ENCODE measurements around the gene HTR7. TPM values are rescaled to one million over a fixed set of nuclear protein-coding genes. Genes with fewer than 3 reads are reported as not detected.
"Not testable (repeated sequence)": the region's sequence is repeated elsewhere in the genome, so short reads cannot be mapped to it uniquely, and the experiment has no call there.

The HTR7 gene
- total RNA-seq, 1 donor, result 9.8 TPM

- Histone ChIP-seq H3K36me3 (ENCODE audit: insufficient read depth, low read length) (no peaks in the 10 kb centered on the region), H3K4me3 (ENCODE audit: insufficient read depth, low read length) (no peak overlapping the region), H4K20me1 (ENCODE audit: insufficient read depth, low read length) (no peaks in the 10 kb centered on the region), H3K79me2 (ENCODE audit: insufficient read depth, low read length) (no peaks in the 10 kb centered on the region), H3K27me3 (ENCODE audit: insufficient read depth, low read length) (no peaks in the 10 kb centered on the region), H3K4me2 (ENCODE audit: insufficient read depth, low read length) (no peak overlapping the region), H3K9me3 (ENCODE audit: low read depth, low read length) (no peaks in the 10 kb centered on the region), H3K4me1 (ENCODE audit: insufficient read depth, low read length) (no peaks in the 10 kb centered on the region), H3K27ac (ENCODE audit: low read depth, low read length) (no peak overlapping the region), H2AFZ (ENCODE audit: low read length) (no peak overlapping the region)
- no peak for DNase-seq (ENCODE audit: insufficient read length, low spot score, missing footprints)
- TF ChIP-seq, protein P1, sequence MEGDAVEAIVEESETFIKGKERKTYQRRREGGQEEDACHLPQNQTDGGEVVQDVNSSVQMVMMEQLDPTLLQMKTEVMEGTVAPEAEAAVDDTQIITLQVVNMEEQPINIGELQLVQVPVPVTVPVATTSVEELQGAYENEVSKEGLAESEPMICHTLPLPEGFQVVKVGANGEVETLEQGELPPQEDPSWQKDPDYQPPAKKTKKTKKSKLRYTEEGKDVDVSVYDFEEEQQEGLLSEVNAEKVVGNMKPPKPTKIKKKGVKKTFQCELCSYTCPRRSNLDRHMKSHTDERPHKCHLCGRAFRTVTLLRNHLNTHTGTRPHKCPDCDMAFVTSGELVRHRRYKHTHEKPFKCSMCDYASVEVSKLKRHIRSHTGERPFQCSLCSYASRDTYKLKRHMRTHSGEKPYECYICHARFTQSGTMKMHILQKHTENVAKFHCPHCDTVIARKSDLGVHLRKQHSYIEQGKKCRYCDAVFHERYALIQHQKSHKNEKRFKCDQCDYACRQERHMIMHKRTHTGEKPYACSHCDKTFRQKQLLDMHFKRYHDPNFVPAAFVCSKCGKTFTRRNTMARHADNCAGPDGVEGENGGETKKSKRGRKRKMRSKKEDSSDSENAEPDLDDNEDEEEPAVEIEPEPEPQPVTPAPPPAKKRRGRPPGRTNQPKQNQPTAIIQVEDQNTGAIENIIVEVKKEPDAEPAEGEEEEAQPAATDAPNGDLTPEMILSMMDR (IDR thresholded peaks at IDR 0.05; ENCODE audit: extremely low read depth, low read depth, low read length), result no peak
Observed at GRCh38 chr10:90813594-90814365, 44.1 kb downstream of the HTR7 start.

DNA sequence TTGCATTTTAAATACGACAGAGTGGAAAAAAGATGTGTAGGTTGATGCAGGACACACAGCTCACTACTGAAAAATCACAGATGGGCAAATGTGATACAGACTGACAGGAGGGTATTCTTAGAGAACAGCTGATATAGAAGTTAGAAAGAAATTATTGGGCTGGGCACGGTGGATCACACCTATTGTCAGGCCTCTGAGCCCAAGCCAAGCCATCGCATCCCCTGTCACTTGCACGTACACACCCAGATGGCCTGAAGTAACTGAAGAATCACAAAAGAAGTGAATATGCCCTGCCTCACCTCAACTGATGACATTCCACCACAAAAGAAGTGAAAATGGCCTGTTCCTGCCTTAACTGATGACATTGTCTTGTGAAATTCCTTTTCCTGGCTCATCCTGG is 50.7 kb downstream of the HTR7 start:
- not testable (repeated sequence) for H3K79me2 ChIP-seq (ENCODE audit: insufficient read depth, low read length); H3K9me3 ChIP-seq (ENCODE audit: low read depth, low read length); H3K4me3 ChIP-seq (ENCODE audit: insufficient read depth, low read length)

DNA sequence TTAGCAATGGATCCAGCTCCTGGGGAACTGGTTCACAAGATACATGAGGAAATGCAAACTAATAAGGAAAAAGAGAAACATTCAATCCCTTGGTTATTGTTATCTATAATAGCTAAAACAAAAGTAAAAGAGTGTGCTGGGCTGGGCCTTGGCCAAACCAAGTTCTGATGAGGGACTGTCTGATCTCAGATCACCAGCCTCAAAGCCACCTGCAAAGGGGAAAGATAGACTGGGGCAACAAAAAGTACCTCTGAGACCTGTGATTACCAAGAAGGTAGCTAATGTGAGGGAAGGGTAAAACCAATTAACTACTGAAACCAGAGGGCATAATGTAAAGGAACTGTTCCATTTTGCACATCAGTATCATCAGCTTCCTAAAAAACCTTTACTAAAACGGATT is 51.2 kb downstream of the HTR7 start:
- Histone ChIP-seq H3K4me1 (ENCODE audit: insufficient read depth, low read length) (no peaks in the 10 kb centered on the region), H3K4me2 (ENCODE audit: insufficient read depth, low read length) (no peak overlapping the region), H3K36me3 (ENCODE audit: insufficient read depth, low read length) (no peaks in the 10 kb centered on the region), H3K79me2 (ENCODE audit: insufficient read depth, low read length) (no peaks in the 10 kb centered on the region), H3K27ac (ENCODE audit: low read depth, low read length) (no peak overlapping the region), H4K20me1 (ENCODE audit: insufficient read depth, low read length) (no peaks in the 10 kb centered on the region), H3K4me3 (ENCODE audit: insufficient read depth, low read length) (no peak overlapping the region), H3K9me3 (ENCODE audit: low read depth, low read length) (no peaks in the 10 kb centered on the region), H3K27me3 (ENCODE audit: insufficient read depth, low read length) (no peaks in the 10 kb centered on the region), H2AFZ (ENCODE audit: low read length) (no peak overlapping the region)
- TF ChIP-seq, protein P1 (IDR thresholded peaks at IDR 0.05; ENCODE audit: extremely low read depth, low read depth, low read length), result no peak
- no peak for DNase-seq (ENCODE audit: insufficient read length, low spot score, missing footprints)

More for the DNA sequence above, 50.7 kb downstream of the HTR7 start:
- not testable (repeated sequence) for H3K27me3 ChIP-seq (ENCODE audit: insufficient read depth, low read length); H4K20me1 ChIP-seq (ENCODE audit: insufficient read depth, low read length); H3K4me2 ChIP-seq (ENCODE audit: insufficient read depth, low read length); H3K4me1 ChIP-seq (ENCODE audit: insufficient read depth, low read length); H3K27ac ChIP-seq (ENCODE audit: low read depth, low read length); DNase-seq (ENCODE audit: insufficient read length, low spot score, missing footprints); H2AFZ ChIP-seq (ENCODE audit: low read length); H3K36me3 ChIP-seq (ENCODE audit: insufficient read depth, low read length)

DNA sequence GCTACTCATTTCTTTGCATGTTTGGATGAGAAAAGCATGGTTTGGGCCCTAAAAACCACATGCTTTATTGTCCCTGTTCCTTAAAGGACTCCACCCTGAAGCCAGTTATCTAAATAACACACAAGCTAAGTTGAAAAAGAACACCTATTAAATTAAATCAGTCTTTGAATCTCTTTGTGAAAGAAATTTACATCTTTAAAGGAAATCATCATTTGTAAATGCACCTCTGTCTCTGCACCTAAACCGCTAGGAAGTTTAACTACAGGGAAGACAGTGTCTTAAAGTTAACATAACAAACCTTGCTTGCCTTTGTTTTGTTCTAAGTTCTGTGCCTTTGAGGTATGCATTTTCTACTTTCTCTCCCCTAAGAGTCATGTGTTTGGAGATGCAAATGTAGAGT is 52.6 kb downstream of the HTR7 start:
- DNase-seq (ENCODE audit: insufficient read length, low spot score, missing footprints), result no peak
- TF ChIP-seq, protein P1 (IDR thresholded peaks at IDR 0.05; ENCODE audit: extremely low read depth, low read depth, low read length), result no peak
- Histone ChIP-seq H3K4me1 (ENCODE audit: insufficient read depth, low read length) (no peaks in the 10 kb centered on the region), H3K27ac (ENCODE audit: low read depth, low read length) (no peak overlapping the region), H3K4me3 (ENCODE audit: insufficient read depth, low read length) (no peak overlapping the region), H4K20me1 (ENCODE audit: insufficient read depth, low read length) (no peaks in the 10 kb centered on the region), H3K27me3 (ENCODE audit: insufficient read depth, low read length) (no peaks in the 10 kb centered on the region), H2AFZ (ENCODE audit: low read length) (no peak overlapping the region), H3K36me3 (ENCODE audit: insufficient read depth, low read length) (no peaks in the 10 kb centered on the region), H3K9me3 (ENCODE audit: low read depth, low read length) (no peaks in the 10 kb centered on the region), H3K4me2 (ENCODE audit: insufficient read depth, low read length) (no peak overlapping the region), H3K79me2 (ENCODE audit: insufficient read depth, low read length) (no peaks in the 10 kb centered on the region)
